GM12878 (cell line): ENCODE data around the gene UBAP1L. TPM values are rescaled to one million over a fixed set of nuclear protein-coding genes. Genes with fewer than 3 reads are reported as not detected.

Source experiments
- ATAC-seq: fragments of 200-7000 bp; cut with Tn5 transposase; 3 replicates; pipeline ENCODE4 v1.9.1; 2020; ENCODE audit warnings: mild to moderate bottlenecking, moderate library complexity
- BruUV-seq: library from RNA; stranded (reverse); fragments of 400-500 nt; replicated peaks from 2 replicates; lab custom pipeline; 2021; lab: Mats Ljungman, UMichigan
- CTCF ChIA-PET: fragments of 300-600 bp; sonication (Branson Sonifier 250); formaldehyde crosslinking; extraction: SDS; loops from one replicate; lab custom pipeline; 2021; ENCODE audit warnings: inconsistent platforms; lab: Yijun Ruan, JAX
- POLR2A ChIA-PET: fragments of 350-600 bp; formaldehyde crosslinking; extraction: SDS; loops from one replicate; lab custom pipeline; 2021; ENCODE audit warnings: inconsistent platforms; lab: Charles Lee
- RAD21 ChIA-PET: fragments of 300-600 bp; sonication (Branson Sonifier 250); formaldehyde crosslinking; loops from one replicate; lab custom pipeline; 2023; ENCODE audit warnings: antibody characterized with exemption; ENCODE audit not compliant: unreplicated experiment; lab: Charles Lee
- SMC1A ChIA-PET: fragments of 300-600 bp; sonication (Branson Sonifier 250); formaldehyde crosslinking; loops from one replicate; lab custom pipeline; 2023; ENCODE audit not compliant: unreplicated experiment, uncharacterized antibody; lab: Charles Lee
- DNase-seq: peaks from one replicate; pipeline ENCODE4 v3.0.0-alpha.2; 2011; ENCODE audit warnings: low read depth, low spot score
- FAIRE-seq: peaks from 3 replicates; lab custom pipeline; 2011; peaks lifted over from hg19 to GRCh38; lab: Jason Lieb, UNC
- H2AFZ ChIP-seq: 2 replicates; pipeline ENCODE4 v1.6.0; 2011; ENCODE audit warnings: low read depth, low read length, control low read depth; ENCODE audit not compliant: control insufficient read depth
- H3K27ac ChIP-seq: 2 replicates; pipeline ENCODE4 v1.5.1; 2011; ENCODE audit warnings: control low read depth; ENCODE audit not compliant: control insufficient read depth, insufficient read depth
- H3K27me3 ChIP-seq, 2 experiments: replicated peaks in 1 of 2; 2 replicates each; pipeline versions ENCODE4 v1.6.0 to v1.6.1; 2011; ENCODE audit warnings: low read length in 1 of 2; ENCODE audit not compliant: control insufficient read depth in 2 of 2, insufficient read depth in 2 of 2
- H3K36me3 ChIP-seq, 2 experiments: 2 replicates each; pipeline ENCODE4 v1.5.1; 2011; ENCODE audit warnings: low read length in 1 of 2; ENCODE audit not compliant: control insufficient read depth in 2 of 2, insufficient read depth in 2 of 2
- H3K4me1 ChIP-seq: 2 replicates; pipeline ENCODE4 v1.6.1; 2011; ENCODE audit warnings: mild to moderate bottlenecking, low read length, moderate library complexity, mixed read lengths; ENCODE audit not compliant: control insufficient read depth, insufficient read depth
- H3K4me2 ChIP-seq: 2 replicates; pipeline ENCODE4 v1.6.0; 2011; ENCODE audit warnings: control low read depth; ENCODE audit not compliant: control insufficient read depth, insufficient read depth
- H3K4me3 ChIP-seq: fragments of 200-600 bp; sonication (generic); 2 replicates; pipeline ENCODE4 v1.5.1; 2016
- H3K79me2 ChIP-seq: 2 replicates; pipeline ENCODE4 v1.6.0; 2011; ENCODE audit warnings: low read length; ENCODE audit not compliant: control insufficient read depth, insufficient read depth
- H3K9ac ChIP-seq: 2 replicates; pipeline ENCODE4 v1.8.0; 2011; ENCODE audit warnings: low read length, control low read depth, mixed read lengths; ENCODE audit not compliant: control insufficient read depth, insufficient read depth
- H3K9me3 ChIP-seq: replicated peaks from 3 replicates; pipeline ENCODE4 v1.5.1; 2011; ENCODE audit warnings: mild to moderate bottlenecking, low read length; ENCODE audit not compliant: control insufficient read depth, insufficient read depth
- H4K20me1 ChIP-seq: 2 replicates; pipeline ENCODE4 v1.6.0; 2011; ENCODE audit not compliant: control insufficient read depth, insufficient read depth
- ASH2L ChIP-seq: fragments of 300-600, 200-600 bp; sonication (generic); IDR thresholded peaks from 2 replicates; pipeline ENCODE4 v1.6.1; 2017; ENCODE audit warnings: low read depth, mild to moderate bottlenecking, borderline replicate concordance
- BCL3 ChIP-seq: IDR thresholded peaks from 2 replicates; pipeline ENCODE4 v1.6.1; 2011; ENCODE audit warnings: borderline replicate concordance, low read depth, mild to moderate bottlenecking, moderate library complexity, low read length; ENCODE audit not compliant: insufficient read depth, poor library complexity, severe bottlenecking
- BCLAF1 ChIP-seq: fragments of 450-650 bp; IDR thresholded peaks from 2 replicates; pipeline ENCODE4 v1.6.1; 2017; ENCODE audit warnings: antibody characterized with exemption, mild to moderate bottlenecking, moderate library complexity
- BHLHE40 ChIP-seq, 2 experiments: fragments of 450-650 bp in 1 of 2; IDR thresholded peaks; 2 replicates each; pipeline ENCODE4 v1.6.1; 2011 to 2017; ENCODE audit warnings: low read depth in 2 of 2, borderline replicate concordance in 1 of 2, improper control_type of control experiment in 1 of 2, low read length in 1 of 2, mild to moderate bottlenecking in 1 of 2
- BMI1 ChIP-seq: fragments of 450-650 bp; IDR thresholded peaks from 2 replicates; pipeline ENCODE4 v1.6.1; 2016; ENCODE audit warnings: mild to moderate bottlenecking, moderate library complexity, borderline replicate concordance
- CEBPZ ChIP-seq: fragments of 150-350 bp; IDR thresholded peaks from 2 replicates; pipeline ENCODE4 v1.6.1; 2016; ENCODE audit warnings: low read depth, low read length
- ESRRA ChIP-seq: IDR thresholded peaks from 2 replicates; pipeline ENCODE4 v1.6.1; 2012; ENCODE audit warnings: mild to moderate bottlenecking, low read length, improper control_type of control experiment
- MTA2 ChIP-seq: fragments of 450-650 bp; IDR thresholded peaks from 2 replicates; pipeline ENCODE4 v1.6.1; 2016; ENCODE audit warnings: low read depth, mild to moderate bottlenecking, moderate library complexity
- MYB ChIP-seq: fragments of 150-350 bp; IDR thresholded peaks from 2 replicates; pipeline ENCODE4 v1.6.1; 2014; ENCODE audit warnings: mild to moderate bottlenecking, low read depth, low read length, borderline replicate concordance
- NFIC ChIP-seq: IDR thresholded peaks from 2 replicates; pipeline ENCODE4 v1.6.1; 2012; ENCODE audit warnings: low read depth, mild to moderate bottlenecking, inconsistent platforms, low read length, moderate library complexity
- PAX5 ChIP-seq: IDR thresholded peaks from 2 replicates; pipeline ENCODE4 v1.6.1; 2011; ENCODE audit warnings: low read depth, low read length, borderline replicate concordance
- RELA ChIP-seq: fragments of 450-650 bp; IDR thresholded peaks from 2 replicates; pipeline ENCODE4 v1.8.0; 2014; ENCODE audit warnings: borderline replicate concordance; ENCODE audit not compliant: partially characterized antibody
- SIN3A ChIP-seq: IDR thresholded peaks from 2 replicates; pipeline ENCODE4 v1.6.1; 2012; ENCODE audit warnings: low read depth, low read length, improper control_type of control experiment
- SMARCA5 ChIP-seq: fragments of 450-650 bp; IDR thresholded peaks from 2 replicates; pipeline ENCODE4 v1.6.1; 2017; ENCODE audit warnings: mild to moderate bottlenecking
- SMC3 ChIP-seq: IDR thresholded peaks from 2 replicates; pipeline ENCODE4 v1.6.1; 2011; ENCODE audit warnings: low read length, improper control_type of control experiment, borderline replicate concordance
- YBX1 ChIP-seq: fragments of 450-650 bp; IDR thresholded peaks from 2 replicates; pipeline ENCODE4 v1.6.1; 2016; ENCODE audit warnings: antibody characterized with exemption
- YY1 ChIP-seq: IDR thresholded peaks from 2 replicates; pipeline ENCODE4 v1.6.1; 2011; ENCODE audit warnings: low read depth, mild to moderate bottlenecking, low read length
- WGBS: methylation state at CpG from one replicate; pipeline ENCODE4 v1.1.6; 2016; ENCODE audit warnings: low lambda C conversion rate; ENCODE audit not compliant: insufficient replicate concordance, insufficient coverage; ENCODE audit errors: missing lambda C conversion rate; 5-methylcytosine and 5-hydroxymethylcytosine counted together
- in situ Hi-C: fragments of 300-500 bp; cut with MboI; formaldehyde crosslinking; loops from 9 replicates; pipeline ENCODE4 v1.14.3; 2018; ENCODE audit warnings: mixed read lengths
- intact Hi-C: fragments of 100-400 bp; cut with micrococcal nuclease; formaldehyde crosslinking; loops from one replicate; pipeline ENCODE4 v1.14.2; 2022; ENCODE audit not compliant: unreplicated experiment
- polyA plus RNA-seq, 11 experiments: library from polyadenylated mRNA; depleted of rRNA in 4 of 11; unstranded in 6 of 11; stranded (reverse) in 5 of 11; fragments of >200 nt; fragmentation: Nextera tagmentation in 4 of 11; fragmentation: Illumina TruSeq in 1 of 11; extraction: Ambion mirVana in 4 of 11; extraction: Trizol in 1 of 11; gene quantifications; 1 replicate in 1 of 11; 2 replicates in 10 of 11; pipeline versions ENCODE4 v1.2.1 to v1.2.3, GENCODE V29; 2011 to 2016; ENCODE audit warnings: inconsistent platforms in 2 of 11, missing spikeins in 2 of 11, low read depth in 1 of 11
- total RNA-seq, 4 experiments: library from RNA; depleted of rRNA in 3 of 4; stranded (reverse); fragments of >200 nt in 3 of 4; fragmentation: Illumina TruSeq in 1 of 4; extraction: Trizol in 1 of 4; gene quantifications; 2 replicates each; pipeline versions ENCODE4 v1.2.1 to v1.2.3, GENCODE V29; 2013 to 2021

The UBAP1L gene
- total and polyA plus RNA-seq, 10 of the 15 experiments (the other 5 are each of a cell fraction or from before 2014, with no cell fraction given), result 0.03 to 2.6 (median 1.0) TPM

GRCh38 chr15:65059369-65059750 lies 55.6 kb downstream of the UBAP1L start:
- no peak overlapping the region for H3K27ac ChIP-seq
- ATAC-seq, result no peak
- H3K79me2 ChIP-seq, result no peaks in the 10 kb centered on the region
- CTCF ChIA-PET, result interaction anchor here (3.6 kb wide), 1 partner anchor 25 kb away, joined by 12 read pairs; no protein-coding TSS in a partner anchor
- no peaks in the 10 kb centered on the region for H3K27me3 ChIP-seq
- POLR2A ChIA-PET, result no interaction called here
- no peak for FAIRE-seq
- H3K4me3 ChIP-seq, result no peak overlapping the region
- 0% methylated on average over 3 of the region's 3 CpGs for WGBS
- RAD21 ChIA-PET, result no interaction called here
- DNase-seq, result no peak
- no peaks in the 10 kb centered on the region for H3K36me3 ChIP-seq
- no peak overlapping the region for H2AFZ ChIP-seq
- no peak overlapping the region for H3K9ac ChIP-seq
- intact Hi-C loops (no loop called here), in situ Hi-C loops (no loop called here)
- SMC1A ChIA-PET, result interaction anchor here (2.0 kb wide), 1 partner anchor 10 kb away, joined by 5 read pairs; no protein-coding TSS in a partner anchor
- no peaks in the 10 kb centered on the region for H3K9me3 ChIP-seq
- no peaks in the 10 kb centered on the region for H4K20me1 ChIP-seq
- no peak overlapping the region for H3K4me2 ChIP-seq
- no TSS peak for BruUV-seq
- H3K4me1 ChIP-seq, result no peaks in the 10 kb centered on the region
- TF ChIP-seq ESRRA (no peak), RELA (no peak), YY1 (no peak), YBX1 (no peak), CEBPZ (no peak), BCL3 (no peak), SMARCA5 (no peak), BHLHE40 (IDR thresholded peaks at IDR 0.05; ENCODE audit: borderline replicate concordance in 1 of 2, low read depth in 2 of 2, low read length in 1 of 2) (no peak), BCLAF1 (no peak), BMI1 (no peak), PAX5 (no peak), SIN3A (no peak), SMC3 (no peak), NFIC (no peak), MYB (no peak), MTA2 (no peak), ASH2L (no peak)
